ENCODE results near the gene CCDC157. TPM values are rescaled to one million over a fixed set of nuclear protein-coding genes. Genes with fewer than 3 reads are reported as not detected.

The CCDC157 gene
- total and polyA plus RNA-seq, 9 of the 15 experiments (the other 6 are each of a cell fraction or from before 2014, with no cell fraction given), result 0.04 to 1.3 (median 0.68) TPM

GRCh38 chr22:30327864-30328345 is 28.9 kb upstream of the CCDC157 start:
- intact Hi-C loops (cut with micrococcal nuclease), result loop anchor here (2.0 kb wide), 1 partner anchor 39 kb away; the partner anchor contains the start of gene CASTOR1
- DNase-seq (ENCODE audit: extremely low read depth in 1 of 4, low spot score in 3 of 4) (peak in 3 of 4 experiments; percentile 27 to 41 (median 30)), ATAC-seq (peak; percentile 66), FAIRE-seq (peak; percentile 80)
- H3K36me3 ChIP-seq (ENCODE audit: control insufficient read depth, insufficient read depth, low read length), result peaks cover 22% of the 10 kb centered on the region; the same call in 1 of the 3 replicates
- H3K27me3 ChIP-seq (ENCODE audit: control insufficient read depth in 2 of 2, insufficient read depth in 2 of 2, low read length in 2 of 2), result no peaks in the 10 kb centered on the region
- ChIA-PET CTCF (ENCODE audit: low intra/inter-chr PET ratio) (interaction anchor here (1.6 kb wide), 1 partner anchor 40 kb away, joined by 5 read pairs; no protein-coding TSS in a partner anchor), POLR2A (interaction anchor here (0.8 to 1.8 kb wide), 7 partner anchors 8 to 29 kb away, joined by 3 to 8 read pairs (median 4); partner anchors contain the start of genes CCDC157 and SF3A1)
- peak overlapping the region; percentile 83 for H3K4me2 ChIP-seq (ENCODE audit: insufficient read depth, low read length)
- H3K9me1 ChIP-seq (ENCODE audit: control insufficient read depth, insufficient read depth, low read length), result no peaks in the 10 kb centered on the region
- H3K4me1 ChIP-seq (replicated peaks in 1 of 2; ENCODE audit: control insufficient read depth in 2 of 2, insufficient read depth in 2 of 2, low read length in 2 of 2), result peaks cover 24 to 28% of the 10 kb centered on the region in 2 experiments; a peak in 4 of 5 replicates
- in situ Hi-C loops (cut with MboI), result no loop called here
- no peak overlapping the region for H3K9ac ChIP-seq (ENCODE audit: insufficient read depth in 1 of 2, low read depth in 2 of 2, low read length in 2 of 2)
- WGBS (ENCODE audit: insufficient coverage, low coverage, missing lambda C conversion rate), result 8% methylated on average over 5 of the region's 5 CpGs
- H3K9me3 ChIP-seq (replicated peaks; ENCODE audit: control insufficient read depth, insufficient read depth, low read depth, low read length), result no peaks in the 10 kb centered on the region
- H3K79me2 ChIP-seq (ENCODE audit: control insufficient read depth, insufficient read depth, low read length), result peaks cover 11% of the 10 kb centered on the region
- BruUV-seq (replicated peaks), result no TSS peak
- H3K27ac ChIP-seq (ENCODE audit: extremely low read depth, low read depth, low read length), result peak overlapping the region; percentile 71; the same call in 1 of the 3 replicates
- 0 out of 2 replicates have a peak overlapping the region, but pooled peaks have one; percentile 93 for H2AFZ ChIP-seq (ENCODE audit: low read depth, low read length)
- no peak overlapping the region for H3K4me3 ChIP-seq
- no peaks in the 10 kb centered on the region for H4K20me1 ChIP-seq (replicated peaks; ENCODE audit: control insufficient read depth, insufficient read depth, low read length)
- TF ChIP-seq NFIX (CRISPR knock-in tag; IDR thresholded peaks at IDR 0.05; ENCODE audit: low read depth) (no peak), TCFL5 (CRISPR knock-in tag; conservative IDR thresholded peaks at IDR 0.05) (no peak), VEZF1 (CRISPR knock-in tag; IDR thresholded peaks at IDR 0.05) (peak; percentile 14; the same call in 1 of the 2 replicates), ARID4B (CRISPR knock-in tag; IDR thresholded peaks at IDR 0.05) (no peak), HDAC1 (IDR thresholded peaks at IDR 0.05) (0 out of 4 replicates have a peak, but pooled peaks of 1 of the 2 experiments have one; percentile 30), HDAC2 (IDR thresholded peaks at IDR 0.05) (peak; percentile 65; the same call in 1 of the 2 replicates), EP300 (IDR thresholded peaks at IDR 0.05; ENCODE audit: low read length) (peak; percentile 65; the same call in 1 of the 2 replicates), SMARCA4 (IDR thresholded peaks at IDR 0.05) (peak; percentile 27; the same call in 1 of the 2 replicates), CBX5 (IDR thresholded peaks at IDR 0.05; ENCODE audit: borderline replicate concordance, low read depth) (no peak), ADNP (tag; IDR thresholded peaks at IDR 0.05) (peak; percentile 93), ARID1B (IDR thresholded peaks at IDR 0.05) (peak; percentile 33; the same call in 1 of the 2 replicates), RAD21 (CRISPR knock-in tag; conservative IDR thresholded peaks at IDR 0.05 in 1 of 2, IDR thresholded peaks at IDR 0.05 in 1 of 2) (peak; percentile 25 to 35; a peak in 2 of 4 replicates), CREBBP (IDR thresholded peaks at IDR 0.05; ENCODE audit: low read depth, low read length) (no peak), HES1 (IDR thresholded peaks at IDR 0.05; ENCODE audit: low read depth) (peak; percentile 44; the same call in 1 of the 2 replicates), RBM25 (IDR thresholded peaks at IDR 0.05; ENCODE audit: low read depth, low read length, severe bottlenecking) (peak; percentile 99), RFX1 (IDR thresholded peaks at IDR 0.05) (no peak), BCOR (IDR thresholded peaks at IDR 0.05) (peak; percentile 89)
